ENCODE measurements around the gene TEX13C.

TEX13C gene

GRCh38 chrX:125326599-125326998, 6.9 kb downstream of the TEX13C start:
- H3K27ac ChIP-seq (ENCODE audit: low read length) = no peak overlapping the region
- H2AFZ ChIP-seq (ENCODE audit: low read depth, low read length) = no peak overlapping the region
- no peaks in the 10 kb centered on the region for H3K79me2 ChIP-seq (ENCODE audit: low read length)
- peaks cover 19% of the 10 kb centered on the region for H3K4me1 ChIP-seq (ENCODE audit: low read length)
- H3K4me2 ChIP-seq (ENCODE audit: low read length) = no peak overlapping the region
- TF ChIP-seq EZH2phosphoT487 (IDR thresholded peaks at IDR 0.05; ENCODE audit: low read depth) = no peak
- TF ChIP-seq CTCF (IDR thresholded peaks at IDR 0.05; ENCODE audit: low read depth, low read length) = no peak
- H3K27me3 ChIP-seq (ENCODE audit: low read depth, low read length) = no peaks in the 10 kb centered on the region
- no peaks in the 10 kb centered on the region for H3K36me3 ChIP-seq (replicated peaks; ENCODE audit: low read depth, low read length)
- H3K4me3 ChIP-seq (ENCODE audit: low read length) = no peak overlapping the region
- no peaks in the 10 kb centered on the region for H4K20me1 ChIP-seq (ENCODE audit: insufficient read depth, low read length)
- no peak overlapping the region for H3K9ac ChIP-seq (ENCODE audit: low read length)
- no peaks in the 10 kb centered on the region for H3K9me3 ChIP-seq (ENCODE audit: insufficient read depth, low read length)

- H3K4me3 ChIP-seq (ENCODE audit: low read length) = no peak overlapping the region
- H3K27me3 ChIP-seq (ENCODE audit: low read depth, low read length) = no peaks in the 10 kb centered on the region
- H4K20me1 ChIP-seq (ENCODE audit: insufficient read depth, low read length) = no peaks in the 10 kb centered on the region
- no peak overlapping the region for H3K4me2 ChIP-seq (ENCODE audit: low read length)
- peaks cover 19% of the 10 kb centered on the region for H3K4me1 ChIP-seq (ENCODE audit: low read length)
- no peaks in the 10 kb centered on the region for H3K9me3 ChIP-seq (ENCODE audit: insufficient read depth, low read length)
- H3K36me3 ChIP-seq (replicated peaks; ENCODE audit: low read depth, low read length) = no peaks in the 10 kb centered on the region
- no peak overlapping the region for H2AFZ ChIP-seq (ENCODE audit: low read depth, low read length)
- TF ChIP-seq CTCF (IDR thresholded peaks at IDR 0.05; ENCODE audit: low read depth, low read length) (no peak), EZH2phosphoT487 (IDR thresholded peaks at IDR 0.05; ENCODE audit: low read depth) (no peak)
- H3K9ac ChIP-seq (ENCODE audit: low read length) = no peak overlapping the region
- no peak overlapping the region for H3K27ac ChIP-seq (ENCODE audit: low read length)
- H3K79me2 ChIP-seq (ENCODE audit: low read length) = no peaks in the 10 kb centered on the region
Observed at GRCh38 chrX:125327891-125328290, 8.2 kb downstream of the TEX13C start.

GRCh38 chrX:125333583-125333982, 13.9 kb downstream of the TEX13C start:
- Histone ChIP-seq H2AFZ (ENCODE audit: low read depth, low read length) (no peak overlapping the region), H3K79me2 (ENCODE audit: low read length) (no peaks in the 10 kb centered on the region), H3K27me3 (ENCODE audit: low read depth, low read length) (no peaks in the 10 kb centered on the region), H3K4me2 (ENCODE audit: low read length) (no peak overlapping the region), H3K9me3 (ENCODE audit: insufficient read depth, low read length) (no peaks in the 10 kb centered on the region), H3K36me3 (replicated peaks; ENCODE audit: low read depth, low read length) (no peaks in the 10 kb centered on the region), H3K4me3 (ENCODE audit: low read length) (no peak overlapping the region), H4K20me1 (ENCODE audit: insufficient read depth, low read length) (no peaks in the 10 kb centered on the region), H3K27ac (ENCODE audit: low read length) (no peak overlapping the region), H3K9ac (ENCODE audit: low read length) (no peak overlapping the region), H3K4me1 (ENCODE audit: low read length) (peaks cover 19% of the 10 kb centered on the region)
- TF ChIP-seq CTCF (IDR thresholded peaks at IDR 0.05; ENCODE audit: low read depth, low read length) = no peak
- TF ChIP-seq EZH2phosphoT487 (IDR thresholded peaks at IDR 0.05; ENCODE audit: low read depth) = no peak

- no peak for TF ChIP-seq CTCF (IDR thresholded peaks at IDR 0.05; ENCODE audit: low read depth, low read length)
- no peak for TF ChIP-seq EZH2phosphoT487 (IDR thresholded peaks at IDR 0.05; ENCODE audit: low read depth)
- H3K4me2 ChIP-seq (ENCODE audit: low read length) = no peak overlapping the region
- no peaks in the 10 kb centered on the region for H3K4me1 ChIP-seq (ENCODE audit: low read length)
- H3K9me3 ChIP-seq (ENCODE audit: insufficient read depth, low read length) = no peaks in the 10 kb centered on the region
- H3K27ac ChIP-seq (ENCODE audit: low read length) = no peak overlapping the region
- H3K4me3 ChIP-seq (ENCODE audit: low read length) = no peak overlapping the region
- no peaks in the 10 kb centered on the region for H3K27me3 ChIP-seq (ENCODE audit: low read depth, low read length)
- no peaks in the 10 kb centered on the region for H4K20me1 ChIP-seq (ENCODE audit: insufficient read depth, low read length)
- no peaks in the 10 kb centered on the region for H3K36me3 ChIP-seq (replicated peaks; ENCODE audit: low read depth, low read length)
- no peaks in the 10 kb centered on the region for H3K79me2 ChIP-seq (ENCODE audit: low read length)
- no peak overlapping the region for H2AFZ ChIP-seq (ENCODE audit: low read depth, low read length)
- H3K9ac ChIP-seq (ENCODE audit: low read length) = no peak overlapping the region
Observed at GRCh38 chrX:125340490-125340889, 20.8 kb downstream of the TEX13C start.
